CD4-positive, alpha-beta T cell treated with Interleukin-2 at 100 ng/mL for 4 hours (primary cell): ENCODE data around the gene VSTM2A.

Experiments used
- DNase-seq: peaks from one replicate; pipeline ENCODE4 v3.0.0-alpha.2; 2020; ENCODE audit warnings: low spot score

VSTM2A gene

DNA sequence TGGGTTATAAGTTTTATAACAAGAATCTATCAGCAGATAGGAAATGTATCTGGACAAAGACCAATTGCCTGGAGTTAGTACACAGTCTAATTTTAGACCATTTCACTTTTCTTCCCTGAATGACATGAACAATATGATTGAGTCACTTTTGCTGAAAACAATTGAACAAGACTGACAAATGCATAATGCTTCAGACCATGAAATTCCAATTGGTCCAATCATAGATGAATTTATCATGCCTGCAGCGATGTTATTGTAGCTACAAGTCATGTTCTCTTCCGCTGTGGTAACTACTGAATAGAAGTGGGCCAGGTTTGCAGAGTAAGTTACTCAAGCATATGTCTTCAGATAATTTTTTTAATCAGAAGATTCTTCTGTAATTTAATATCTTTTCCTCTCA is 73.4 kb downstream of the VSTM2A start:
- DNase-seq, result no peak
